ENCODE measurements around the gene NHP2.

- TF ChIP-seq CTCF (conservative IDR thresholded peaks at IDR 0.05) (no peak), EZH2 (IDR thresholded peaks at IDR 0.05; ENCODE audit: low read depth) (no peak)
Observed at GRCh38 chr5:178198706-178199105, 45.0 kb upstream of the NHP2 start.
